Right lobe of liver (tissue), 4 donors: ENCODE results near the gene CCDC137.

Experiments used
- POLR2A ChIP-seq: fragments of 450-650 bp; IDR thresholded peaks from one replicate; pipeline ENCODE4 v1.6.1; 2017; ENCODE audit warnings: antibody characterized with exemption, mild to moderate bottlenecking
- TF ChIP-seq, protein P1 (sequence below), 4 donors: fragments of 200-600 bp in 3 of 4; fragments of 450-650 bp in 1 of 4; IDR thresholded peaks; one replicate each; pipeline versions ENCODE4 v1.5.1 to v1.8.0; 2016 to 2022; ENCODE audit warnings: antibody characterized with exemption in 4 of 4, mild to moderate bottlenecking in 2 of 4
- donor health status: DM: no; HTN: no; CAD: no.
- donor health status: DM: no; HTN: no; CAD: no.
- donor health status: DM: no; HTN: yes; CAD: no.

GRCh38 chr17:81695211-81695610 is 28.7 kb downstream of the CCDC137 start:
- TF ChIP-seq, protein P1, sequence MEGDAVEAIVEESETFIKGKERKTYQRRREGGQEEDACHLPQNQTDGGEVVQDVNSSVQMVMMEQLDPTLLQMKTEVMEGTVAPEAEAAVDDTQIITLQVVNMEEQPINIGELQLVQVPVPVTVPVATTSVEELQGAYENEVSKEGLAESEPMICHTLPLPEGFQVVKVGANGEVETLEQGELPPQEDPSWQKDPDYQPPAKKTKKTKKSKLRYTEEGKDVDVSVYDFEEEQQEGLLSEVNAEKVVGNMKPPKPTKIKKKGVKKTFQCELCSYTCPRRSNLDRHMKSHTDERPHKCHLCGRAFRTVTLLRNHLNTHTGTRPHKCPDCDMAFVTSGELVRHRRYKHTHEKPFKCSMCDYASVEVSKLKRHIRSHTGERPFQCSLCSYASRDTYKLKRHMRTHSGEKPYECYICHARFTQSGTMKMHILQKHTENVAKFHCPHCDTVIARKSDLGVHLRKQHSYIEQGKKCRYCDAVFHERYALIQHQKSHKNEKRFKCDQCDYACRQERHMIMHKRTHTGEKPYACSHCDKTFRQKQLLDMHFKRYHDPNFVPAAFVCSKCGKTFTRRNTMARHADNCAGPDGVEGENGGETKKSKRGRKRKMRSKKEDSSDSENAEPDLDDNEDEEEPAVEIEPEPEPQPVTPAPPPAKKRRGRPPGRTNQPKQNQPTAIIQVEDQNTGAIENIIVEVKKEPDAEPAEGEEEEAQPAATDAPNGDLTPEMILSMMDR (IDR thresholded peaks at IDR 0.05), result no peak
- no peak for TF ChIP-seq POLR2A
